ENCODE data around the gene PHYKPL. TPM values are rescaled to one million over a fixed set of nuclear protein-coding genes. Genes with fewer than 3 reads are reported as not detected.

The PHYKPL gene
- polyA plus RNA-seq, 1 experiment: 48.5 TPM

DNA sequence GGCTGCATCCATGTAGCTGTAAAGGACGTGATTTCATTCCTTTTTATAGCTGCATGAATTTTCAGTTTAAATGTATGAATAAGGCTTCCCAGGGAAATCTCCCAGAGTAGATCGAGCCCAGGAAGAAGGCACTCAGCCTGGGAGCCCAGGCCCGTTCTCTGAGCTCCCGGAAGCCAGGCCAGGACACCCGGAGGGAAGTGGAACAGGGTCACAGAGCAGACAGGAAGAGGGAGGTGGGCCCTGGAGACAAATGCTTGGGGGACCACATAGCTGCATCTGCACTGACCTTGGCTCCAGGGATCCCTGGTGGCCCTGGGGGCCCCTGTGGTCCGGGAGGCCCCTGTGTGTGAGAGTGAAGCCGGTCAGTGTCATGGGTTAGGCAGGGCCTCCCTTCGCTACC lies 19.7 kb upstream of the PHYKPL start:
- Histone ChIP-seq H3K27me3 (ENCODE audit: control insufficient read depth, insufficient read depth, low read length) (no peaks in the 10 kb centered on the region), H3K36me3 (ENCODE audit: control insufficient read depth, insufficient read depth, low read length) (no peaks in the 10 kb centered on the region), H3K4me3 (ENCODE audit: low read depth, low read length) (no peak overlapping the region)
- TF ChIP-seq, protein P1, sequence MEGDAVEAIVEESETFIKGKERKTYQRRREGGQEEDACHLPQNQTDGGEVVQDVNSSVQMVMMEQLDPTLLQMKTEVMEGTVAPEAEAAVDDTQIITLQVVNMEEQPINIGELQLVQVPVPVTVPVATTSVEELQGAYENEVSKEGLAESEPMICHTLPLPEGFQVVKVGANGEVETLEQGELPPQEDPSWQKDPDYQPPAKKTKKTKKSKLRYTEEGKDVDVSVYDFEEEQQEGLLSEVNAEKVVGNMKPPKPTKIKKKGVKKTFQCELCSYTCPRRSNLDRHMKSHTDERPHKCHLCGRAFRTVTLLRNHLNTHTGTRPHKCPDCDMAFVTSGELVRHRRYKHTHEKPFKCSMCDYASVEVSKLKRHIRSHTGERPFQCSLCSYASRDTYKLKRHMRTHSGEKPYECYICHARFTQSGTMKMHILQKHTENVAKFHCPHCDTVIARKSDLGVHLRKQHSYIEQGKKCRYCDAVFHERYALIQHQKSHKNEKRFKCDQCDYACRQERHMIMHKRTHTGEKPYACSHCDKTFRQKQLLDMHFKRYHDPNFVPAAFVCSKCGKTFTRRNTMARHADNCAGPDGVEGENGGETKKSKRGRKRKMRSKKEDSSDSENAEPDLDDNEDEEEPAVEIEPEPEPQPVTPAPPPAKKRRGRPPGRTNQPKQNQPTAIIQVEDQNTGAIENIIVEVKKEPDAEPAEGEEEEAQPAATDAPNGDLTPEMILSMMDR (IDR thresholded peaks at IDR 0.05; ENCODE audit: insufficient read depth, low read depth, low read length): no peak
- ChIA-PET CTCF (interaction anchor here (0.8 kb wide), 1 partner anchor 15 kb away, joined by 3 read pairs; no protein-coding TSS in a partner anchor), POLR2A (no interaction called here)
- no peak for DNase-seq (ENCODE audit: low read depth)

DNA sequence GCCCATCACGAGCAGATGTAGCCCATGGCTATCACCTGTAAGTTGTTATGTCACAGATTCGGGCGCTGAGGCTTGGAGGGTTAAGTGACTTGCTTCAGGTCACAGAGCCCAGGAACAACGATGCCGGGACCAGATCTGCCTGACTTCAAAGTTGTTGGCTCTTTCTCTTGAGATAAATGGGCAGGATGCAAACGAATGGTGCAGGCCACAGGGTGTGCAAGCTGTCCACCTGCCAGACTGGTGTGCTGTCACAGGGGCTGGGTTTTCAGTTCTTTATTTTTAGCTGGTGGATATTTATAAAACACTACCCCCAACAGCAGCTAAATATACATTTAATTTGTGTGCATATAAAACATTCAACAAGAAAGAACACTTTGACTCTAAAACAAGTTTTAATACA lies 17.7 kb upstream of the PHYKPL start:
- TF ChIP-seq, protein P1 (IDR thresholded peaks at IDR 0.05; ENCODE audit: insufficient read depth, low read depth, low read length): no peak
- CTCF ChIA-PET: interaction anchor here (0.6 to 1.3 kb wide), 2 partner anchors 15 to 292 kb away, joined by 4 read pairs; no protein-coding TSS in a partner anchor

DNA sequence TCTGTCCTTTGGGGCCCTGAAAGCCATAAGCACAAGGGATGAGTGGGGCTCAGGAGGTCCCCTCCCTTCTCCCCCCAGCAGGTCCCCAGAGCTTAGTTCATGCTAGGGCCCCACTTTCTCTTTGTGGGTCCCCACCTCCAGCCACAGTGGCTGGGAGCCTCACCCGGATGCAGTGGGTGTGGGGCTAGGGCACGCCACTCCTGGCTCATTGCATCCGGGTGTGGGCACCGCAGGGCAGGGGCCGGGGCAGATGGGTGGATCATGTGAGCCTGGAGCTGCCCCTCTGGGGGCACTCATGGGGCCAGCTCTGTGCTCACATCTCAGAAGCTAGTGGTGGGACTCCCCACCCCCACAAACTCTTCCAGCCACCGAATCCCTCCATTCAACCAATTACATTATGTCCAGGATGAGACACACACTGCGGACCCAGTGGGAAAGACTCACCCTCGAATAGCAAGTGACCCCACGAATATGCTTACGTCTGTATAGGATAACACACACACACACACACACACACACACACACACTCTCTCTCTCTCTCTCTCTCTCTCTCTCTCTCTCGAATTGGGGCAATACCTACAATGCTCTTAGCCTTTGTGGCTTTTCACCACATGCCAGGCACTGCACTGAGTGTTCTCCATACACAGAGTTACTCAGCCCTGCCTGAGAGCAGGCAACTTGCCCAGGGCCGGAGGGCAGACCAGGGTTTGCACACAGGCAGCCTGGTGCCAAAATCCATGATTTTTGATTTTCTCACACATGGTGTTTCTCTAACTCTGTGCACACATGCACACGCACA lies 16.8 kb upstream of the PHYKPL start:
- CTCF ChIA-PET: interaction anchor here (1.9 kb wide), 1 partner anchor 15 kb away, joined by 5 read pairs; no protein-coding TSS in a partner anchor
- TF ChIP-seq, protein P1 (IDR thresholded peaks at IDR 0.05; ENCODE audit: insufficient read depth, low read depth, low read length): no peak

More for the DNA sequence above, 17.7 kb upstream of the PHYKPL start:
- H3K4me3 ChIP-seq (ENCODE audit: low read depth, low read length): no peak overlapping the region
- H3K27me3 ChIP-seq (ENCODE audit: control insufficient read depth, insufficient read depth, low read length): no peaks in the 10 kb centered on the region
- no peaks in the 10 kb centered on the region for H3K36me3 ChIP-seq (ENCODE audit: control insufficient read depth, insufficient read depth, low read length)
- POLR2A ChIA-PET: no interaction called here
- DNase-seq (ENCODE audit: low read depth): no peak

DNA sequence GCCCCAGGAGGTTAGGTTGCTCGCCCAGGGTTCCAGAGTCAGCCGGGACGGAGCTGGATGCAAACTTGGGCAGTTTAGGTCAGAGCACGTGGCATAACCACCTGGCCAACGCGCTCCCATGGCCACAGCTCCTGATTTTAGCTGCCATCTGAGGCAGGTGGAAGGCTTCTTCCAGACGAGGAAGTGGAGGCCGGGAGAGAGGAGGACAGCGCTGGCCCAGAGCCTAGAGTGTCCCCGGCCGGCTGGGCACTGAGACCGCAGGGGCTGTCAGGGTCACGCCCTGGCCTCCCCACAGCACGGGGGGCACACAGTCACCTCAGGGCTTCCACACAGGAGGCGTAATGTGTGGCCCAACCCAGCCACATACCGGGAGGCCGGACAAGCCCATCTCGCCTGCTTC lies 16.1 kb upstream of the PHYKPL start:
- TF ChIP-seq, protein P1 (IDR thresholded peaks at IDR 0.05; ENCODE audit: insufficient read depth, low read depth, low read length): no peak
- ChIA-PET POLR2A (no interaction called here), CTCF (interaction anchor here (1.9 kb wide), 1 partner anchor 14 kb away, joined by 5 read pairs; no protein-coding TSS in a partner anchor)

More for the DNA sequence above, 16.8 kb upstream of the PHYKPL start:
- DNase-seq (ENCODE audit: low read depth): no peak
- no peak overlapping the region for H3K4me3 ChIP-seq (ENCODE audit: low read depth, low read length)
- no peaks in the 10 kb centered on the region for H3K36me3 ChIP-seq (ENCODE audit: control insufficient read depth, insufficient read depth, low read length)
- H3K27me3 ChIP-seq (ENCODE audit: control insufficient read depth, insufficient read depth, low read length): no peaks in the 10 kb centered on the region
- POLR2A ChIA-PET: no interaction called here

More for the DNA sequence above, 16.1 kb upstream of the PHYKPL start:
- no peaks in the 10 kb centered on the region for H3K36me3 ChIP-seq (ENCODE audit: control insufficient read depth, insufficient read depth, low read length)
- DNase-seq (ENCODE audit: low read depth): no peak
- no peaks in the 10 kb centered on the region for H3K27me3 ChIP-seq (ENCODE audit: control insufficient read depth, insufficient read depth, low read length)
- no peak overlapping the region for H3K4me3 ChIP-seq (ENCODE audit: low read depth, low read length)
